ENCODE results near the gene KNDC1.

The KNDC1 gene

GRCh38 chr10:133225707-133226191 is 65.7 kb downstream of the KNDC1 start:
- Histone ChIP-seq H3K4ac (ENCODE audit: low read depth, low read length) (peak overlapping the region; percentile 44), H3K27me3 (ENCODE audit: insufficient read depth, low read length, poor library complexity) (peaks cover 11% of the 10 kb centered on the region), H3K79me1 (ENCODE audit: low read length) (no peaks in the 10 kb centered on the region), H3K4me1 (ENCODE audit: control insufficient read depth, low read depth, low read length) (no peaks in the 10 kb centered on the region), H3K18ac (ENCODE audit: low read length) (no peak overlapping the region), H3K4me2 (ENCODE audit: low read length) (no peak overlapping the region), H2BK5ac (ENCODE audit: low read length) (no peak overlapping the region), H4K8ac (ENCODE audit: low read depth, low read length) (no peak overlapping the region), H3K36me3 (ENCODE audit: control insufficient read depth, insufficient read depth, low read length) (no peaks in the 10 kb centered on the region), H3K56ac (ENCODE audit: low read length) (no peak overlapping the region), H3K9ac (ENCODE audit: low read length) (no peak overlapping the region), H2AK5ac (ENCODE audit: low read length) (no peak overlapping the region), H3K27ac (ENCODE audit: low read depth, low read length) (no peak overlapping the region), H3K4me3 (ENCODE audit: low read length) (no peak overlapping the region), H3K79me2 (ENCODE audit: control insufficient read depth, insufficient read depth, low read length) (no peaks in the 10 kb centered on the region), H2BK15ac (replicated peaks; ENCODE audit: low read depth) (no peak overlapping the region), H4K5ac (ENCODE audit: low read length) (no peak overlapping the region), H2BK120ac (ENCODE audit: low read depth, low read length) (no peak overlapping the region), H3K23ac (ENCODE audit: low read length) (no peak overlapping the region)
- DNase-seq, result no peak
- no CpG with 5 or more reads among the region's 23 CpGs for WGBS (ENCODE audit: extremely low coverage, insufficient coverage, low lambda C conversion rate)

GRCh38 chr10:133226251-133226808 is 66.3 kb downstream of the KNDC1 start:
- no peaks in the 10 kb centered on the region for H3K4me1 ChIP-seq (ENCODE audit: control insufficient read depth, low read depth, low read length)
- H4K8ac ChIP-seq (ENCODE audit: low read depth, low read length), result no peak overlapping the region
- H3K27me3 ChIP-seq (ENCODE audit: insufficient read depth, low read length, poor library complexity), result peaks cover 17% of the 10 kb centered on the region
- H3K4me3 ChIP-seq (ENCODE audit: low read length), result no peak overlapping the region
- no peak overlapping the region for H2AK5ac ChIP-seq (ENCODE audit: low read length)
- no peak overlapping the region for H3K9ac ChIP-seq (ENCODE audit: low read length)
- H3K79me2 ChIP-seq (ENCODE audit: control insufficient read depth, insufficient read depth, low read length), result no peaks in the 10 kb centered on the region
- H2BK15ac ChIP-seq (replicated peaks; ENCODE audit: low read depth), result no peak overlapping the region
- H2BK5ac ChIP-seq (ENCODE audit: low read length), result no peak overlapping the region
- H3K23ac ChIP-seq (ENCODE audit: low read length), result no peak overlapping the region
- H4K5ac ChIP-seq (ENCODE audit: low read length), result no peak overlapping the region
- no CpG with 5 or more reads among the region's 30 CpGs for WGBS (ENCODE audit: extremely low coverage, insufficient coverage, low lambda C conversion rate)
- H3K4me2 ChIP-seq (ENCODE audit: low read length), result no peak overlapping the region
- H3K4ac ChIP-seq (ENCODE audit: low read depth, low read length), result no peak overlapping the region
- H2BK120ac ChIP-seq (ENCODE audit: low read depth, low read length), result no peak overlapping the region
- H3K79me1 ChIP-seq (ENCODE audit: low read length), result no peaks in the 10 kb centered on the region
- DNase-seq, result no peak
- H3K18ac ChIP-seq (ENCODE audit: low read length), result no peak overlapping the region
- no peaks in the 10 kb centered on the region for H3K36me3 ChIP-seq (ENCODE audit: control insufficient read depth, insufficient read depth, low read length)
- H3K27ac ChIP-seq (ENCODE audit: low read depth, low read length), result no peak overlapping the region
- H3K56ac ChIP-seq (ENCODE audit: low read length), result no peak overlapping the region

DNA sequence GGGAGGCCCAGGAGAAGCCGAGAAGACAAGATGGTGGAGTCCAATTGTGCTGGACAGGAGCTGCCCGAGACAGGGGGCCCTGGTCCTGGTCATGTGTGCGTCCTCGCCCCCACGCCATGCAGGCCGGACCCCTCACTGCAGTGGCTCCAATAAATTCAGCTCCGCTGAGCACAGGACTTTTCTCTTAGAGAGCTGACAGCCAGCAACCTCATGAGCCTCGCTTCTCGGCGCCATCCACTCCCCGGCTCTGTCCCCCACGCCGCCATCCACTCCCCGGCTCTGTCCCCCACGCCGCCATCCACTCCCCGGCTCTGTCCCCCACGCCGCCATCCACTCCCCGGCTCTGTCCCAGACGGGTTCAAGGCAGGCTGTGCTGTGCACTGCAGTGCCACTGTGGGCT is 67.2 kb downstream of the KNDC1 start:
- DNase-seq, result no peak
- no peak overlapping the region for H3K4me3 ChIP-seq (ENCODE audit: low read length)
- H3K9ac ChIP-seq (ENCODE audit: low read length), result no peak overlapping the region
- no peak overlapping the region for H3K56ac ChIP-seq (ENCODE audit: low read length)
- no peaks in the 10 kb centered on the region for H3K36me3 ChIP-seq (ENCODE audit: control insufficient read depth, insufficient read depth, low read length)
- H3K4me2 ChIP-seq (ENCODE audit: low read length), result no peak overlapping the region
- H3K18ac ChIP-seq (ENCODE audit: low read length), result no peak overlapping the region
- WGBS (ENCODE audit: extremely low coverage, insufficient coverage, low lambda C conversion rate), result no CpG with 5 or more reads among the region's 21 CpGs
- H3K4ac ChIP-seq (ENCODE audit: low read depth, low read length), result no peak overlapping the region
- no peak overlapping the region for H3K23ac ChIP-seq (ENCODE audit: low read length)
- no peak overlapping the region for H2BK5ac ChIP-seq (ENCODE audit: low read length)
- no peaks in the 10 kb centered on the region for H3K4me1 ChIP-seq (ENCODE audit: control insufficient read depth, low read depth, low read length)
- H4K5ac ChIP-seq (ENCODE audit: low read length), result no peak overlapping the region
- no peak overlapping the region for H2AK5ac ChIP-seq (ENCODE audit: low read length)
- no peak overlapping the region for H4K8ac ChIP-seq (ENCODE audit: low read depth, low read length)
- H2BK15ac ChIP-seq (replicated peaks; ENCODE audit: low read depth), result no peak overlapping the region
- no peak overlapping the region for H3K27ac ChIP-seq (ENCODE audit: low read depth, low read length)
- H3K79me1 ChIP-seq (ENCODE audit: low read length), result no peaks in the 10 kb centered on the region
- H2BK120ac ChIP-seq (ENCODE audit: low read depth, low read length), result no peak overlapping the region
- peaks cover 24% of the 10 kb centered on the region for H3K27me3 ChIP-seq (ENCODE audit: insufficient read depth, low read length, poor library complexity)
- no peaks in the 10 kb centered on the region for H3K79me2 ChIP-seq (ENCODE audit: control insufficient read depth, insufficient read depth, low read length)

DNA sequence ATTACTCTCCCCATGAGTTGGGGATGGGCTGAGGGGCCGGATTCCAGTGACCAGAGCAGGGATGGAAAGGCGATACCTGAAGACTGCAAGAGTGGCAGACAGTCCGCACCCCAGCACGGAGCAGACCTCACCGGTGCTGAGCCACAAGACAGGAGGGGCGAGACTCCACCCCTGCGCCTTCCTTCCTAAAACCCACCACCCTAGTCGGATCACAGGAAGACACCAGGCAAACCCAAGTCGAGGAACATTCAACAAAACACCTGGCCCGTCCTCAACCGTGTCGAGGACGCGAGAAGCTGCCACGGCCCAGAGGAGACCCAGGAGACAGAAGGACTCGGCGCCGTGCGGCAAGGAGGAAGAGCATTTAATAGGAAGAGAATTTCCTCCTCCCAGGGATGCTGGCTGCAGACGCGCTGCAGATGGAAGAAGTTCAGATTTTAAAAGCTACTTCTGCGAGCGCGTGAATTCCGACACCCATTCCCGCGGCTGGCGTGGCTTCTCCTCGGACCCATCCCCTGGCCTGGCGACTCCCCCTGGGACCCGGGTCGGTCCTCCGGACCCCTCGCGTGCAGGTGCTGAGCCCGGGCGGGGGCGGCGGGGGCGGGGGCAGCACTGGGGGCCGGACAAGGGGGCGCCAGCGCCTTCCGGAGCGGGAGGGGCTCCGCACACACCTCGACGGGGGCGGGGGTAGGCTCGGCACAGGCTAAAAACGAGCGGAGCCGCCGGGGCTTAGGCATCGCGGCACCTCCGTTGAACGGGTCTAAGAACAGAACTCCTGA is 69.4 kb downstream of the KNDC1 start:
- H3K79me1 ChIP-seq (ENCODE audit: low read length), result no peaks in the 10 kb centered on the region
- no peak overlapping the region for H2BK120ac ChIP-seq (ENCODE audit: low read depth, low read length)
- no CpG with 5 or more reads among the region's 58 CpGs for WGBS (ENCODE audit: extremely low coverage, insufficient coverage, low lambda C conversion rate)
- no peak overlapping the region for H3K4me3 ChIP-seq (ENCODE audit: low read length)
- H2AK5ac ChIP-seq (ENCODE audit: low read length), result no peak overlapping the region
- H3K56ac ChIP-seq (ENCODE audit: low read length), result no peak overlapping the region
- no peak overlapping the region for H3K4ac ChIP-seq (ENCODE audit: low read depth, low read length)
- H3K36me3 ChIP-seq (ENCODE audit: control insufficient read depth, insufficient read depth, low read length), result no peaks in the 10 kb centered on the region
- H3K4me1 ChIP-seq (ENCODE audit: control insufficient read depth, low read depth, low read length), result no peaks in the 10 kb centered on the region
- H3K23ac ChIP-seq (ENCODE audit: low read length), result no peak overlapping the region
- H3K27me3 ChIP-seq (ENCODE audit: insufficient read depth, low read length, poor library complexity), result peaks cover 24% of the 10 kb centered on the region
- no peak overlapping the region for H3K9ac ChIP-seq (ENCODE audit: low read length)
- H3K4me2 ChIP-seq (ENCODE audit: low read length), result no peak overlapping the region
- no peak overlapping the region for H2BK5ac ChIP-seq (ENCODE audit: low read length)
- no peak overlapping the region for H4K5ac ChIP-seq (ENCODE audit: low read length)
- H3K18ac ChIP-seq (ENCODE audit: low read length), result no peak overlapping the region
- no peak overlapping the region for H4K8ac ChIP-seq (ENCODE audit: low read depth, low read length)
- no peak for DNase-seq
- no peaks in the 10 kb centered on the region for H3K79me2 ChIP-seq (ENCODE audit: control insufficient read depth, insufficient read depth, low read length)
- no peak overlapping the region for H3K27ac ChIP-seq (ENCODE audit: low read depth, low read length)
- H2BK15ac ChIP-seq (replicated peaks; ENCODE audit: low read depth), result no peak overlapping the region

DNA sequence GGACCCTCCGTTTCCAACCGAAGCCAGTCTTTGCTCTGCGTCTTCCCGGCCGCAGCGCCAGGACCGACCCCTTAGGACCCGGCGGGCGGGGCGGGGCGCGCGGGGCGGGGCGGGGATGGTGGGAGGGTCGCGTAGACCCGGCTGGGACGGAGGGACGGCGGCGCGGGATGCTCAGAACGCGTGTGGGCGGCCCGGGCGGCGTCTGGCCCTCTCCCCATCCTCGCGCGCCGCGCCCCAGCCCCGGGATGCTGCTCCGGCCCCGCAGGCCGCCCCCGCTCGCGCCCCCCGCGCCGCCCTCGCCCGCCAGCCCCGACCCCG is 70.0 kb downstream of the KNDC1 start, which contains the start of gene UTF1:
UTF1 (plus strand) TSS at position 174 of the 318 bp plus-strand sequence; CDS start at position 246, 72 bp downstream.
- Histone ChIP-seq H3K18ac (ENCODE audit: low read length) (no peak within 1 kb of the TSS), H3K27ac (ENCODE audit: low read depth, low read length) (no peak within 1 kb of the TSS), H3K56ac (ENCODE audit: low read length) (no peak within 1 kb of the TSS), H2BK5ac (ENCODE audit: low read length) (no peak within 1 kb of the TSS), H4K5ac (ENCODE audit: low read length) (no peak within 1 kb of the TSS), H3K23ac (ENCODE audit: low read length) (no peak within 1 kb of the TSS), H3K36me3 (ENCODE audit: control insufficient read depth, insufficient read depth, low read length) (no peaks in the 10 kb centered on the region), H3K4me1 (ENCODE audit: control insufficient read depth, low read depth, low read length) (no peaks in the 10 kb centered on the region), H3K27me3 (ENCODE audit: insufficient read depth, low read length, poor library complexity) (peaks cover 24% of the 10 kb centered on the region), H2BK15ac (replicated peaks; ENCODE audit: low read depth) (no peak within 1 kb of the TSS), H2AK5ac (ENCODE audit: low read length) (no peak within 1 kb of the TSS), H3K4me2 (ENCODE audit: low read length) (no peak within 1 kb of the TSS), H3K4ac (ENCODE audit: low read depth, low read length) (no peak within 1 kb of the TSS), H3K4me3 (ENCODE audit: low read length) (no peak within 1 kb of the TSS), H2BK120ac (ENCODE audit: low read depth, low read length) (no peak within 1 kb of the TSS), H3K79me1 (ENCODE audit: low read length) (no peaks in the 10 kb centered on the region), H3K79me2 (ENCODE audit: control insufficient read depth, insufficient read depth, low read length) (no peaks in the 10 kb centered on the region), H4K8ac (ENCODE audit: low read depth, low read length) (no peak within 1 kb of the TSS), H3K9ac (ENCODE audit: low read length) (no peak within 1 kb of the TSS)
- no peak for DNase-seq
- WGBS (ENCODE audit: extremely low coverage, insufficient coverage, low lambda C conversion rate), result no CpG with 5 or more reads among the region's 49 CpGs
